Measurements from ENCODE around the gene HELZ.

- TF ChIP-seq POLR2A (IDR thresholded peaks at IDR 0.05) = no peak
- TF ChIP-seq, protein P1, sequence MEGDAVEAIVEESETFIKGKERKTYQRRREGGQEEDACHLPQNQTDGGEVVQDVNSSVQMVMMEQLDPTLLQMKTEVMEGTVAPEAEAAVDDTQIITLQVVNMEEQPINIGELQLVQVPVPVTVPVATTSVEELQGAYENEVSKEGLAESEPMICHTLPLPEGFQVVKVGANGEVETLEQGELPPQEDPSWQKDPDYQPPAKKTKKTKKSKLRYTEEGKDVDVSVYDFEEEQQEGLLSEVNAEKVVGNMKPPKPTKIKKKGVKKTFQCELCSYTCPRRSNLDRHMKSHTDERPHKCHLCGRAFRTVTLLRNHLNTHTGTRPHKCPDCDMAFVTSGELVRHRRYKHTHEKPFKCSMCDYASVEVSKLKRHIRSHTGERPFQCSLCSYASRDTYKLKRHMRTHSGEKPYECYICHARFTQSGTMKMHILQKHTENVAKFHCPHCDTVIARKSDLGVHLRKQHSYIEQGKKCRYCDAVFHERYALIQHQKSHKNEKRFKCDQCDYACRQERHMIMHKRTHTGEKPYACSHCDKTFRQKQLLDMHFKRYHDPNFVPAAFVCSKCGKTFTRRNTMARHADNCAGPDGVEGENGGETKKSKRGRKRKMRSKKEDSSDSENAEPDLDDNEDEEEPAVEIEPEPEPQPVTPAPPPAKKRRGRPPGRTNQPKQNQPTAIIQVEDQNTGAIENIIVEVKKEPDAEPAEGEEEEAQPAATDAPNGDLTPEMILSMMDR (IDR thresholded peaks at IDR 0.05) = no peak
Measured at GRCh38 chr17:67276075-67276474, 31.1 kb upstream of the HELZ start.

All from lower leg skin (tissue), 3 donors.